Fibroblast of pulmonary artery (primary cell): ENCODE measurements around the gene IQCM.

Experiments used
- DNase-seq: peaks from one replicate; pipeline ENCODE4 v3.0.0-alpha.2; 2010; ENCODE audit warnings: low read depth
- H3K4me3 ChIP-seq: replicated peaks from 2 replicates; pipeline ENCODE4 v1.5.1; 2011; ENCODE audit warnings: low read depth, mild to moderate bottlenecking, control low read depth, low read length, moderate library complexity
- CTCF ChIP-seq: IDR thresholded peaks from 2 replicates; pipeline ENCODE4 v1.5.1; 2011; ENCODE audit warnings: mild to moderate bottlenecking, control low read depth, low read length, inconsistent platforms; ENCODE audit errors: missing control alignments

IQCM gene

GRCh38 chr4:149795256-149795655, 20.4 kb downstream of the IQCM start:
- H3K4me3 ChIP-seq = no peak overlapping the region
- DNase-seq = no peak
- no peak for TF ChIP-seq CTCF

- no peak overlapping the region for H3K4me3 ChIP-seq
- TF ChIP-seq CTCF = no peak
- no peak for DNase-seq
Observed at GRCh38 chr4:149794352-149794751, 21.3 kb downstream of the IQCM start.

- no peak overlapping the region for H3K4me3 ChIP-seq
- DNase-seq = no peak
- TF ChIP-seq CTCF = no peak
Observed at GRCh38 chr4:149793459-149793858, 22.2 kb downstream of the IQCM start.

- no peak for TF ChIP-seq CTCF
- H3K4me3 ChIP-seq = no peak overlapping the region
Observed at GRCh38 chr4:149791851-149792250, 23.8 kb downstream of the IQCM start.

GRCh38 chr4:149790172-149790907, 25.3 kb downstream of the IQCM start:
- TF ChIP-seq CTCF = no peak
- H3K4me3 ChIP-seq = no peak overlapping the region
- peak; percentile 17 for DNase-seq

More at GRCh38 chr4:149791851-149792250, 23.8 kb downstream of the IQCM start:
- no peak for DNase-seq

- no peak for DNase-seq
- H3K4me3 ChIP-seq = no peak overlapping the region
- TF ChIP-seq CTCF = no peak
Observed at GRCh38 chr4:149788300-149788699, 27.3 kb downstream of the IQCM start.
